GM12878 (cell line): ENCODE data around the gene CDC14A. TPM values are rescaled to one million over a fixed set of nuclear protein-coding genes. Genes with fewer than 3 reads are reported as not detected.

Experiments
- ZNF622 ChIP-seq: fragments of 450-650 bp; IDR thresholded peaks from 2 replicates; pipeline ENCODE4 v1.6.1; 2017; ENCODE audit warnings: mild to moderate bottlenecking, inconsistent platforms
- polyA plus RNA-seq, 11 experiments: library from polyadenylated mRNA; depleted of rRNA in 4 of 11; unstranded in 6 of 11; stranded (reverse) in 5 of 11; fragments of >200 nt; fragmentation: Nextera tagmentation in 4 of 11; fragmentation: Illumina TruSeq in 1 of 11; extraction: Ambion mirVana in 4 of 11; extraction: Trizol in 1 of 11; gene quantifications; 1 replicate in 1 of 11; 2 replicates in 10 of 11; pipeline versions ENCODE4 v1.2.1 to v1.2.3, GENCODE V29; 2011 to 2016; ENCODE audit warnings: inconsistent platforms in 2 of 11, missing spikeins in 2 of 11, low read depth in 1 of 11
- total RNA-seq, 4 experiments: library from RNA; depleted of rRNA in 3 of 4; stranded (reverse); fragments of >200 nt in 3 of 4; fragmentation: Illumina TruSeq in 1 of 4; extraction: Trizol in 1 of 4; gene quantifications; 2 replicates each; pipeline versions ENCODE4 v1.2.1 to v1.2.3, GENCODE V29; 2013 to 2021
- TF ChIP-seq, protein P1 (sequence below): IDR thresholded peaks from 2 replicates; pipeline ENCODE4 v1.6.1; 2012; ENCODE audit warnings: improper control_type of control experiment, low read depth, low read length; ENCODE audit not compliant: insufficient replicate concordance
- TF ChIP-seq, protein P2 (sequence below), 3 experiments: IDR thresholded peaks in 2 of 3; conservative IDR thresholded peaks in 1 of 3; 2 replicates each; pipeline ENCODE4 v1.5.1; 2011; ENCODE audit warnings: low read depth in 3 of 3, low read length in 3 of 3, mild to moderate bottlenecking in 3 of 3, control low read depth in 2 of 3, moderate library complexity in 2 of 3, inconsistent platforms in 1 of 3, mixed read lengths in 1 of 3; ENCODE audit not compliant: control insufficient read depth in 2 of 3, insufficient read depth in 1 of 3; ENCODE audit errors: extremely low read depth in 1 of 3

The CDC14A gene
- total and polyA plus RNA-seq, 10 of the 15 experiments (the other 5 are each of a cell fraction or from before 2014, with no cell fraction given), result 1.5 to 7.1 (median 5.5) TPM

- TF ChIP-seq, protein P1, sequence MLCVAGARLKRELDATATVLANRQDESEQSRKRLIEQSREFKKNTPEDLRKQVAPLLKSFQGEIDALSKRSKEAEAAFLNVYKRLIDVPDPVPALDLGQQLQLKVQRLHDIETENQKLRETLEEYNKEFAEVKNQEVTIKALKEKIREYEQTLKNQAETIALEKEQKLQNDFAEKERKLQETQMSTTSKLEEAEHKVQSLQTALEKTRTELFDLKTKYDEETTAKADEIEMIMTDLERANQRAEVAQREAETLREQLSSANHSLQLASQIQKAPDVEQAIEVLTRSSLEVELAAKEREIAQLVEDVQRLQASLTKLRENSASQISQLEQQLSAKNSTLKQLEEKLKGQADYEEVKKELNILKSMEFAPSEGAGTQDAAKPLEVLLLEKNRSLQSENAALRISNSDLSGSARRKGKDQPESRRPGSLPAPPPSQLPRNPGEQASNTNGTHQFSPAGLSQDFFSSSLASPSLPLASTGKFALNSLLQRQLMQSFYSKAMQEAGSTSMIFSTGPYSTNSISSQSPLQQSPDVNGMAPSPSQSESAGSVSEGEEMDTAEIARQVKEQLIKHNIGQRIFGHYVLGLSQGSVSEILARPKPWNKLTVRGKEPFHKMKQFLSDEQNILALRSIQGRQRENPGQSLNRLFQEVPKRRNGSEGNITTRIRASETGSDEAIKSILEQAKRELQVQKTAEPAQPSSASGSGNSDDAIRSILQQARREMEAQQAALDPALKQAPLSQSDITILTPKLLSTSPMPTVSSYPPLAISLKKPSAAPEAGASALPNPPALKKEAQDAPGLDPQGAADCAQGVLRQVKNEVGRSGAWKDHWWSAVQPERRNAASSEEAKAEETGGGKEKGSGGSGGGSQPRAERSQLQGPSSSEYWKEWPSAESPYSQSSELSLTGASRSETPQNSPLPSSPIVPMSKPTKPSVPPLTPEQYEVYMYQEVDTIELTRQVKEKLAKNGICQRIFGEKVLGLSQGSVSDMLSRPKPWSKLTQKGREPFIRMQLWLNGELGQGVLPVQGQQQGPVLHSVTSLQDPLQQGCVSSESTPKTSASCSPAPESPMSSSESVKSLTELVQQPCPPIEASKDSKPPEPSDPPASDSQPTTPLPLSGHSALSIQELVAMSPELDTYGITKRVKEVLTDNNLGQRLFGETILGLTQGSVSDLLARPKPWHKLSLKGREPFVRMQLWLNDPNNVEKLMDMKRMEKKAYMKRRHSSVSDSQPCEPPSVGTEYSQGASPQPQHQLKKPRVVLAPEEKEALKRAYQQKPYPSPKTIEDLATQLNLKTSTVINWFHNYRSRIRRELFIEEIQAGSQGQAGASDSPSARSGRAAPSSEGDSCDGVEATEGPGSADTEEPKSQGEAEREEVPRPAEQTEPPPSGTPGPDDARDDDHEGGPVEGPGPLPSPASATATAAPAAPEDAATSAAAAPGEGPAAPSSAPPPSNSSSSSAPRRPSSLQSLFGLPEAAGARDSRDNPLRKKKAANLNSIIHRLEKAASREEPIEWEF, result no peak
- TF ChIP-seq, protein P2, sequence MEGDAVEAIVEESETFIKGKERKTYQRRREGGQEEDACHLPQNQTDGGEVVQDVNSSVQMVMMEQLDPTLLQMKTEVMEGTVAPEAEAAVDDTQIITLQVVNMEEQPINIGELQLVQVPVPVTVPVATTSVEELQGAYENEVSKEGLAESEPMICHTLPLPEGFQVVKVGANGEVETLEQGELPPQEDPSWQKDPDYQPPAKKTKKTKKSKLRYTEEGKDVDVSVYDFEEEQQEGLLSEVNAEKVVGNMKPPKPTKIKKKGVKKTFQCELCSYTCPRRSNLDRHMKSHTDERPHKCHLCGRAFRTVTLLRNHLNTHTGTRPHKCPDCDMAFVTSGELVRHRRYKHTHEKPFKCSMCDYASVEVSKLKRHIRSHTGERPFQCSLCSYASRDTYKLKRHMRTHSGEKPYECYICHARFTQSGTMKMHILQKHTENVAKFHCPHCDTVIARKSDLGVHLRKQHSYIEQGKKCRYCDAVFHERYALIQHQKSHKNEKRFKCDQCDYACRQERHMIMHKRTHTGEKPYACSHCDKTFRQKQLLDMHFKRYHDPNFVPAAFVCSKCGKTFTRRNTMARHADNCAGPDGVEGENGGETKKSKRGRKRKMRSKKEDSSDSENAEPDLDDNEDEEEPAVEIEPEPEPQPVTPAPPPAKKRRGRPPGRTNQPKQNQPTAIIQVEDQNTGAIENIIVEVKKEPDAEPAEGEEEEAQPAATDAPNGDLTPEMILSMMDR (IDR thresholded peaks at IDR 0.05 in 2 of 3, conservative IDR thresholded peaks at IDR 0.05 in 1 of 3; ENCODE audit: control insufficient read depth in 2 of 3, extremely low read depth in 1 of 3, insufficient read depth in 1 of 3, low read depth in 3 of 3, low read length in 3 of 3), result no peak
- no peak for TF ChIP-seq ZNF622
Observed at GRCh38 chr1:100461222-100461621, 108.9 kb downstream of the CDC14A start (continued).
